ENCODE data around the gene SEMA3B. TPM values are rescaled to one million over a fixed set of nuclear protein-coding genes. Genes with fewer than 3 reads are reported as not detected.

The SEMA3B gene
- total RNA-seq, 4 donors from 2014 or later = 29.1 to 54.9 (median 44.2) TPM

- Histone ChIP-seq H3K4me3 (peak overlapping the region in 1 of 2 donors; percentile 68), H3K27me3 (no peaks in the 10 kb centered on the region), H3K27ac (peak overlapping the region; percentile 95 to 100 (median 98)), H3K4me1 (peaks cover 0 to 99% (median 46%) of the 10 kb centered on the region in 3 donors), H3K36me3 (no peaks in the 10 kb centered on the region), H3K9me3 (no peaks in the 10 kb centered on the region)
- ATAC-seq = no peak
- TF ChIP-seq CTCF (IDR thresholded peaks at IDR 0.05) (no peak), POLR2A (IDR thresholded peaks at IDR 0.05) (no peak), EP300 (IDR thresholded peaks at IDR 0.05) (no peak), POLR2AphosphoS5 (IDR thresholded peaks at IDR 0.05) (no peak)
- 85% methylated on average over 4 of the region's 6 CpGs; no CpG with 5 or more reads in 1 of the 2 donors for WGBS, 2 donors (ENCODE audit: low coverage in 1 of 2)
These were observed 2.9 kb upstream of the SEMA3B start for GRCh38 chr3:50266017-50266416.

GRCh38 chr3:50266836-50267235 lies 2.1 kb upstream of the SEMA3B start:
- H3K27me3 ChIP-seq = no peaks in the 10 kb centered on the region
- peak overlapping the region; percentile 66 to 68 for H3K4me3 ChIP-seq
- no peak for TF ChIP-seq EP300 (IDR thresholded peaks at IDR 0.05)
- TF ChIP-seq POLR2AphosphoS5 (IDR thresholded peaks at IDR 0.05) = no peak
- no peak for TF ChIP-seq CTCF (IDR thresholded peaks at IDR 0.05)
- TF ChIP-seq POLR2A (IDR thresholded peaks at IDR 0.05) = no peak
- no peaks in the 10 kb centered on the region for H3K36me3 ChIP-seq
- ATAC-seq = no peak
- peak overlapping the region; percentile 95 to 100 (median 98) for H3K27ac ChIP-seq
- 0 to 20% methylated on average over 1 of the region's 7 CpGs for WGBS, 2 donors (ENCODE audit: low coverage in 1 of 2)
- H3K9me3 ChIP-seq = no peaks in the 10 kb centered on the region
- H3K4me1 ChIP-seq = peaks cover 0 to 96% (median 40%) of the 10 kb centered on the region in 3 donors

- peak overlapping the region; percentile 66 to 68 for H3K4me3 ChIP-seq
- peak; percentile 23 for ATAC-seq
- no peaks in the 10 kb centered on the region for H3K27me3 ChIP-seq
- TF ChIP-seq EP300 (IDR thresholded peaks at IDR 0.05) = no peak
- peak in 1 of 4 experiments; percentile 20 for TF ChIP-seq CTCF (IDR thresholded peaks at IDR 0.05)
- peak; percentile 68 to 75 for TF ChIP-seq POLR2A (IDR thresholded peaks at IDR 0.05)
- peak; percentile 93 for TF ChIP-seq POLR2AphosphoS5 (IDR thresholded peaks at IDR 0.05)
- no peaks in the 10 kb centered on the region for H3K36me3 ChIP-seq
- peak overlapping the region; percentile 95 to 100 (median 98) for H3K27ac ChIP-seq
- H3K9me3 ChIP-seq = no peaks in the 10 kb centered on the region
- WGBS, 2 donors (ENCODE audit: low coverage in 1 of 2) = 0 to 5% methylated on average over 1 to 4 of the region's 22 CpGs
- peaks cover 0 to 97% (median 40%) of the 10 kb centered on the region in 3 donors for H3K4me1 ChIP-seq
These were observed 1.6 kb upstream of the SEMA3B start for GRCh38 chr3:50267280-50267913.

- H3K27me3 ChIP-seq = no peaks in the 10 kb centered on the region
- peak overlapping the region in 3 of 4 donors; percentile 95 to 100 (median 98) for H3K27ac ChIP-seq
- H3K36me3 ChIP-seq = no peaks in the 10 kb centered on the region
- TF ChIP-seq CTCF (IDR thresholded peaks at IDR 0.05) (no peak), POLR2AphosphoS5 (IDR thresholded peaks at IDR 0.05) (no peak), EP300 (IDR thresholded peaks at IDR 0.05) (no peak), POLR2A (IDR thresholded peaks at IDR 0.05) (no peak)
- H3K4me3 ChIP-seq = peak overlapping the region in 1 of 2 donors; percentile 68
- 20 to 40% methylated on average over 2 to 3 of the region's 3 CpGs for WGBS, 2 donors (ENCODE audit: low coverage in 1 of 2)
- ATAC-seq = no peak
- no peaks in the 10 kb centered on the region for H3K9me3 ChIP-seq
- peaks cover 0 to 97% (median 44%) of the 10 kb centered on the region in 3 donors for H3K4me1 ChIP-seq
These were observed 671 bp upstream of the SEMA3B start for GRCh38 chr3:50268276-50268675.

- H3K4me3 ChIP-seq = peak overlapping the region; percentile 7 to 68
- H3K36me3 ChIP-seq = peaks cover 0 to under 1% of the 10 kb centered on the region in 2 donors
- H3K4me1 ChIP-seq = peaks cover 0 to 97% (median 48%) of the 10 kb centered on the region in 3 donors
- WGBS, 2 donors (ENCODE audit: low coverage in 1 of 2) = no CpG with 5 or more reads among the region's 4 CpGs
- TF ChIP-seq EP300 (IDR thresholded peaks at IDR 0.05) (no peak), POLR2A (IDR thresholded peaks at IDR 0.05) (no peak), POLR2AphosphoS5 (IDR thresholded peaks at IDR 0.05) (no peak), CTCF (IDR thresholded peaks at IDR 0.05) (no peak)
- peak overlapping the region; percentile 16 to 100 (median 96) for H3K27ac ChIP-seq
- peaks cover 6% of the 10 kb centered on the region for H3K27me3 ChIP-seq
- H3K9me3 ChIP-seq = no peaks in the 10 kb centered on the region
- no peak for ATAC-seq
These were observed 513 bp downstream of the SEMA3B start for GRCh38 chr3:50269460-50269859.

Data from gastroesophageal sphincter (tissue), 4 donors.